ENCODE results near the gene MAPKAP1. TPM values are rescaled to one million over a fixed set of nuclear protein-coding genes. Genes with fewer than 3 reads are reported as not detected.
A peak's percentile ranks its signal among the peaks of the same experiment; 100 is the strongest.

MAPKAP1 gene
- total and polyA plus RNA-seq, 9 of the 15 experiments (the other 6 are each of a cell fraction or from before 2014, with no cell fraction given) = 2.6 to 82.1 (median 61.1) TPM

GRCh38 chr9:125746017-125746773 is 39.2 kb upstream of the MAPKAP1 start (continued):
- 0 out of 2 replicates have a peak, but pooled peaks have one; percentile 29 for TF ChIP-seq RBFOX2 (IDR thresholded peaks at IDR 0.05; ENCODE audit: low read depth, low read length)
- TF ChIP-seq SREBF1 (IDR thresholded peaks at IDR 0.05; ENCODE audit: borderline replicate concordance, low read depth, low read length) = no peak
- peak; percentile 71 for TF ChIP-seq CXXC5 (CRISPR knock-in tag; IDR thresholded peaks at IDR 0.05)
- no peak for TF ChIP-seq ETV6 (IDR thresholded peaks at IDR 0.05; ENCODE audit: borderline replicate concordance in 1 of 2, low read depth in 2 of 2, low read length in 1 of 2)
- peak; percentile 72; the same call in 1 of the 2 replicates for TF ChIP-seq ETV6 (CRISPR knock-in tag; IDR thresholded peaks at IDR 0.05; ENCODE audit: borderline replicate concordance)
- no peak for TF ChIP-seq SRSF7 (optimal IDR thresholded peaks at IDR 0.05; ENCODE audit: low read depth, low read length)
- TF ChIP-seq ZBTB2 (IDR thresholded peaks at IDR 0.05) = peak; percentile 24; the same call in 1 of the 2 replicates
- no peak for TF ChIP-seq ETV5 (CRISPR knock-in tag; IDR thresholded peaks at IDR 0.05; ENCODE audit: low read depth)
- no peak for TF ChIP-seq ARID4B (CRISPR knock-in tag; IDR thresholded peaks at IDR 0.05)
- peak; percentile 36 for TF ChIP-seq MEIS2 (IDR thresholded peaks at IDR 0.05; ENCODE audit: partially characterized antibody)
- TF ChIP-seq ZNF277 (CRISPR knock-in tag; IDR thresholded peaks at IDR 0.05; ENCODE audit: borderline replicate concordance) = 0 out of 2 replicates have a peak, but pooled peaks have one; percentile 6
- TF ChIP-seq ZNF584 (CRISPR knock-in tag; IDR thresholded peaks at IDR 0.05; ENCODE audit: low read depth) = no peak
- TF ChIP-seq GABPB1 (CRISPR knock-in tag; IDR thresholded peaks at IDR 0.05) = peak; percentile 59
- peak; percentile 60 to 62; a peak in 2 of 4 replicates for TF ChIP-seq NRF1 (conservative IDR thresholded peaks at IDR 0.05 in 1 of 2, IDR thresholded peaks at IDR 0.05 in 1 of 2)
- no peak for TF ChIP-seq ZNF561 (CRISPR knock-in tag; conservative IDR thresholded peaks at IDR 0.05)
- TF ChIP-seq ZMIZ1 (IDR thresholded peaks at IDR 0.05; ENCODE audit: low read depth in 2 of 2, low read length in 2 of 2) = no peak

All from K562 (cell line).